Measurements from ENCODE around the gene TLK1. TPM values are rescaled to one million over a fixed set of nuclear protein-coding genes. Genes with fewer than 3 reads are reported as not detected.

Gene TLK1
- total and polyA plus RNA-seq, 8 donors, result 9.7 to 43.4 (median 32.6) TPM

DNA sequence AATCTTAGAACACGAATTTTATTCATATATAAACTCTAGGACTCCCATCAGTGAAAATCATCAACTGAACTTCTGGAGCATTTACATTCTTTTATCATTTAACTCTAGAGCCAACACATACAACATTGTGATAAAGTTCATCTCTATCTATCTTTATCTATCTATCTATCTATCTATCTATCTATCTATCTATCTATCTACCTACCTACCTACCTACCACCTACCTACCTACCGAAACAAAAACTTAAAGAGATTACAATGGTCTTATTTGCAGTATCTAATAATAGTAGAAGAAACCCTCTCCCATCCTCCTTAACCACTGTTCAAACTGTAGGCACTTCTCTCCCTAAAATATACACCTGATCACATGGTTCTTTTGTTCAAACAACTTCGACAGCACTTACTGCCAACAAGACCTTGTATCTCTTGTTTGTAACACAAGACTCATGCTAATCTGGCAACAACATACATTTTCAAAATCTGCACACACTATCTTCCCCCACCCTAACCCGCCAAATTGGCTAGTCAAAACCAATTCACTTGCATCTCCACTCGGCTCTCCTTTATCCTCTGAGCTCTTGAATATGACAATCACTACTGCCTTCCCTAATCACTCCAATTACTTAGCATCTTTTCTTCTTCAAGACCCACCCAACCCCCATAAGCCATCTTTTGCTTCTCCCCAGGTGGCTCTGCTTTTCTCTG is 162.6 kb downstream of the TLK1 start:
- 43 to 55% methylated on average over 5 of the region's 5 CpGs for WGBS, 2 donors
- no peaks in the 10 kb centered on the region for H3K27me3 ChIP-seq
- FAIRE-seq, result no peak
- TF ChIP-seq, protein P1, sequence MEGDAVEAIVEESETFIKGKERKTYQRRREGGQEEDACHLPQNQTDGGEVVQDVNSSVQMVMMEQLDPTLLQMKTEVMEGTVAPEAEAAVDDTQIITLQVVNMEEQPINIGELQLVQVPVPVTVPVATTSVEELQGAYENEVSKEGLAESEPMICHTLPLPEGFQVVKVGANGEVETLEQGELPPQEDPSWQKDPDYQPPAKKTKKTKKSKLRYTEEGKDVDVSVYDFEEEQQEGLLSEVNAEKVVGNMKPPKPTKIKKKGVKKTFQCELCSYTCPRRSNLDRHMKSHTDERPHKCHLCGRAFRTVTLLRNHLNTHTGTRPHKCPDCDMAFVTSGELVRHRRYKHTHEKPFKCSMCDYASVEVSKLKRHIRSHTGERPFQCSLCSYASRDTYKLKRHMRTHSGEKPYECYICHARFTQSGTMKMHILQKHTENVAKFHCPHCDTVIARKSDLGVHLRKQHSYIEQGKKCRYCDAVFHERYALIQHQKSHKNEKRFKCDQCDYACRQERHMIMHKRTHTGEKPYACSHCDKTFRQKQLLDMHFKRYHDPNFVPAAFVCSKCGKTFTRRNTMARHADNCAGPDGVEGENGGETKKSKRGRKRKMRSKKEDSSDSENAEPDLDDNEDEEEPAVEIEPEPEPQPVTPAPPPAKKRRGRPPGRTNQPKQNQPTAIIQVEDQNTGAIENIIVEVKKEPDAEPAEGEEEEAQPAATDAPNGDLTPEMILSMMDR (IDR thresholded peaks at IDR 0.05), result no peak
- peak in 1 of 4 donors; percentile 24 for ATAC-seq
- H3K4me3 ChIP-seq, result no peak overlapping the region
- no peak overlapping the region for H3K27ac ChIP-seq
- H3K36me3 ChIP-seq, result peaks cover 0 to 29% (median 0%) of the 10 kb centered on the region in 3 donors
- intact Hi-C loops (cut with DNase I), result no loop called here
- no peaks in the 10 kb centered on the region for H3K4me1 ChIP-seq
- H3K9me3 ChIP-seq, result no peaks in the 10 kb centered on the region
- no peak for DNase-seq

DNA sequence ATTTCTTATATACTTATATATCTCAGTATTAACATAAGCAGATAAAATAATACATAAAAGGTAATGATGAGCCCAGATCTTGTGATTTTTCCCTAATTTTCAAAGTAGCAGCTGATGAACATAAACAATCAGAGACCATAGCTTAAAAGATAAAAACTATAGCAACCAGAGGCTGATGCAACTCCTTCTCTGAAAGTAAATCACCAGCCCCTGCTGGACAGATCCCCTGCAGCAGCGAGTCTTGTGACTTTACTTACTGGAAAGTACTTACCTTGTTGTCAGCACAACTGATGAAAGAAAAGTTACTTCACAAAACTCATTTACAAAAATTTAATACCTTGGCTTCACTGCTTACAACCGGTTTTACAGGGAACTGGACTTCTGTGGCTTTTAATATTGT is 164.4 kb downstream of the TLK1 start:
- Histone ChIP-seq H3K4me1 (no peaks in the 10 kb centered on the region), H3K27ac (no peak overlapping the region), H3K36me3 (peaks cover 0 to 30% (median 0%) of the 10 kb centered on the region in 3 donors), H3K4me3 (no peak overlapping the region), H3K27me3 (no peaks in the 10 kb centered on the region), H3K9me3 (no peaks in the 10 kb centered on the region)
- WGBS, 2 donors, result 87 to 99% methylated on average over 2 of the region's 2 CpGs
- intact Hi-C loops (cut with DNase I), result no loop called here
- DNase-seq, result no peak
- ATAC-seq, result no peak
- TF ChIP-seq, protein P1 (IDR thresholded peaks at IDR 0.05), result no peak
- FAIRE-seq, result no peak

DNA sequence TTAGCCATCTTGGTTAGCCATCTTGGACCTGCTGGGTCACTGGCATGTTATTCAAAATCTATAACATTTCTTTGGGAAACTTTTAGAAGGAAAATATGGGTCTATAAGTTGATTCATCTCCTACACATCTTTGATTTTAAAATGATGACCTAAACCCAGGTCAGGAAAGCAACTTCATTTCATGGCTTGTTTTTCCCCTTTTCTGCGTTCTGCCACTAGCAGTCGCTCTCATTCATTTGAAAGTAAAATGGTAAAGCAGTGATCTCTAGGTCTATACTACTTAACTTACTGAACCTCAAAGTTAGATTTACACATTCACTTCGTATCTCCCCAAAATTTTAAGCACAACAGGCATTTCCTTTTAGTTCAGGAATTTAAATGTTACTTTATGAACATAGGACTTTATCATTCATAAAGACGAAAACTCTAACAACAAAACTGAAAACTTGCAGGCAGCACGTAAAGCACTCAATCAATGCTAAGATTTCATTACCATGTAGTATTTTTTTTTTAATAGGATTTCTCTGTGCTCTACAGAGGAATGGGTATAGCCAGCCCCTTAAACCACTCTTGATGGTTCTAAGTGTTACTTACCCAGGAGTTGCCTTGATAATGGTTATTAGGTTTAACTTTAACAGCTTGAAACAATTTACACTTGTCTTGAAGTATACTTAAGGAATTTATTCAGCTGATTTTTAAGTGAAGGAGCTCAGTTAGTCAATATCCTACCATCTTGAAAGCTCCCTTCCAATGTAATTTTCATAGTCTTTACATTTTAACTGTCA is 169.1 kb downstream of the TLK1 start:
- Histone ChIP-seq H3K4me3 (no peak overlapping the region), H3K27ac (no peak overlapping the region), H3K9me3 (no peaks in the 10 kb centered on the region), H3K27me3 (no peaks in the 10 kb centered on the region), H3K36me3 (peaks cover 0 to 23% (median 0%) of the 10 kb centered on the region in 3 donors), H3K4me1 (no peaks in the 10 kb centered on the region)
- 96 to 97% methylated on average over 5 of the region's 5 CpGs for WGBS, 2 donors
- no peak for FAIRE-seq
- TF ChIP-seq, protein P1 (IDR thresholded peaks at IDR 0.05), result no peak
- no peak for DNase-seq
- no peak for ATAC-seq
- intact Hi-C loops (cut with DNase I), result no loop called here

DNA sequence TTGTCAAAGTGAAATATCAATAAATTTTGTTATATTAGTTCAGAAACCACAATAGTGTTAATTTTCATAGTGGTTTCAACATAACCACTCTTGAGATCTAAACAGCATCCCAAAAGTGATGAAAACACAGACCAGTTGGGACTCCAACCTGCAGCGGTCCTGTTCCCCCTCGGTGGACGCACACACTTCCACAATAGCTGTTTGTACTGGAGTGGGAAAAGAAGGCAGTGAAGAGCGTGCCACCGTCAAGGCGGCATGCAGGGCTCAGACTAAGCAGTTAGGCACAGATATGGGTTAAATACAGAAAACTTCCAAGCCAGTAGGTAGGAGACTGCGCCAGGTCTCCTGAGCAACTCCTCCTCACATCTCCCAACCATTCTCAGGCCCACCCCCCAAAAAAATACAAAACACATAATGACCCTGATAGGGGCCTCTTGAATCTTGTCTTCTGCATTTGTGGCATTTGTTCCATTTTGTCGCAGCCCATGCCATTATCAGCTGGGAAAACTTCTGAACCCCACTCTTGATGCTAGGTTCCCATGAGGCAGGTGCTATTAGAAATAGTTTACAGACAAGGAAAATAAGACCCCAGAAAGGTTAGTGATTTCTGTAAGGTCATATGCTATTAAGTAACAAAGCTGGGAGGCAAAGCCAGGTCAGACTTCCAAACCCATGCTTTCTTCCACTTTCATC is 174.0 kb downstream of the TLK1 start:
- Histone ChIP-seq H3K4me3 (no peak overlapping the region), H3K27me3 (no peaks in the 10 kb centered on the region), H3K27ac (no peak overlapping the region), H3K4me1 (no peaks in the 10 kb centered on the region), H3K36me3 (no peaks in the 10 kb centered on the region), H3K9me3 (no peaks in the 10 kb centered on the region)
- FAIRE-seq (no peak), DNase-seq (peak in 1 of 6 donors; percentile 26), ATAC-seq (no peak)
- WGBS, 2 donors, result 96 to 98% methylated on average over 8 of the region's 8 CpGs
- TF ChIP-seq, protein P1 (IDR thresholded peaks at IDR 0.05), result no peak
- intact Hi-C loops (cut with DNase I), result no loop called here
